Measurements from ENCODE around the gene SATB2.

Gene SATB2

GRCh38 chr2:199452260-199452990 is 5.3 kb downstream of the SATB2 start:
- no peak for DNase-seq (ENCODE audit: low spot score)

GRCh38 chr2:199449956-199450355 is 7.8 kb downstream of the SATB2 start:
- DNase-seq (ENCODE audit: low spot score), result no peak

GRCh38 chr2:199449455-199449854 is 8.3 kb downstream of the SATB2 start:
- DNase-seq (ENCODE audit: low spot score), result no peak

GRCh38 chr2:199446996-199447576 is 10.7 kb downstream of the SATB2 start:
- no peak for DNase-seq (ENCODE audit: low spot score)

DNA sequence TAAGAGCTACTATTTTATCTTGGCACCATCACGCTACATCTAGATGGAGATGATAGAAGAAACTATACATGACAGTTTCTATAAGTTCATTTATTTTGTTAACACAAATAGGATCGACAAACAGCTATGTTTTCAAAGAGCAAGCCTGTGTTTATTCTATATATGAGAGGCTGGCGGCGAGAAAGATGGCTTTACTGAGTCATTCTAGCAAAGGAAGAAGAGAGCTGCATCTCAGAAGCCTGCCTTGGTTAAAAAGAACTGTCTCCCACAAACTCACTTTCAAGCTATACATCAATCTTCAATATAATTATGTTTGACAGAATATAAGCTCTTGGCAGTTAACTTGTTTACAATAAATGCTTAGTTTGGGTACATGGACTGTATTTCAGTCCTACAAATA is 13.0 kb downstream of the SATB2 start:
- no peak for DNase-seq (ENCODE audit: low spot score)

GRCh38 chr2:199443589-199444130 is 14.1 kb downstream of the SATB2 start:
- no peak for DNase-seq (ENCODE audit: low spot score)

- no peak for DNase-seq (ENCODE audit: low spot score)
Measured at GRCh38 chr2:199442173-199442572, 15.6 kb downstream of the SATB2 start.

DNA sequence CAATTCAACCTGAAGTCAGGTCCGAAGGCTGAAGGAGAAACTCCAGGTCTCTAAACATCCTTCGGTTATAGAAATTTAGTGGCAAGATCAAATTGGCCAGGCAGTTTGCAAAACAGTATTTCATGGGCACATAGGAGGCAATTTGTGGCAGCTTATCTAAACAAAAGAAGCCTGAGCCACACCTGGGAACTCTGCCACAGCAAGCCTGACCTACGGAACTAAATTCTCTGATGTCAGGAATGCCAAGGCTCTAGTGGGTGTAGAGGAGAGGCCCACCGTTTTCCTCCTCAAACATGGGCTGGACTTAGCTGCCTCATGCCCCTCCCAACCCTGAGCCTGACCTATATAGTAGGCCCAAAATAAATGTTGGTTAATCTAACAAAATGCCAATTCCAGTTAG is 16.0 kb downstream of the SATB2 start:
- no peak for DNase-seq (ENCODE audit: low spot score)

DNA sequence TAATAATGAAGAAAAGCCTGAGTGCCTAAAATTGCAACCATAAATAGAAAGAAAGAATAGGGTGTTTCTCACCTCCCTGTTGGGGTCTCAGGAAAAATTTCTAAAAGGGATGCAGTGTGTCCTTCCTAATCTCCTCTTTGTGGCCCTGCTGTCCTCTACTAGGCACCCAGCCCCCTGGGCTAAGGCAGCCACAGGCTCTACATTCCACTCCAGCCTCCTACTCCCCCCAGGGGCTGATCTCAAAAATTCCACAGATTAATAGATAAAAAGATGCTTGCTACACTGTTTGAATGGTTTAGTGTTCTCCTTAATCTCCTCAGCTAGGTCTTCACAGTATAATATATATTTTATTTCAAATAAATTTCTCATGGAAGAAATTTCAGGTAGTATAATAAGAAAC is 17.6 kb downstream of the SATB2 start:
- DNase-seq (ENCODE audit: low spot score), result no peak

DNA sequence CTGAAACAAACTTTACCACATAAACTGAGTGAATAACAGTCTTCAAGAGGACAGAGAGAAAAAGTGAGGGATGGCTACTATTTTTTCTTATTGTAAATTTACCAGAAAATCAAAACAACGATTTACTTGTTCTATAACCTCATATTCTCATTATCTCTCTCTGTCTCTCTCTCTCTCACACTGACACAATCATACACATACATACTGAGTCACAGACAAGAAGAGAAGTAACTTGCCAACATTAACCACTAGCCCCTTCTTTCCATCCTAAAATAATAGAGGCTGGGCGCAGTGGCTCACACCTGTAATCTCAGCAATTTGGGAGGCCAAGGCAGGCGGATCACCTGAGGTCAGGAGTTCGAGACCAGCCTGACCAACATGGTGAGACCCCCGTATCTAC is 18.2 kb downstream of the SATB2 start:
- DNase-seq (ENCODE audit: low spot score), result no peak

GRCh38 chr2:199439066-199439465 is 18.7 kb downstream of the SATB2 start:
- DNase-seq (ENCODE audit: low spot score), result no peak

GRCh38 chr2:199434555-199434954 is 23.2 kb downstream of the SATB2 start:
- no peak for DNase-seq (ENCODE audit: low spot score)

DNA sequence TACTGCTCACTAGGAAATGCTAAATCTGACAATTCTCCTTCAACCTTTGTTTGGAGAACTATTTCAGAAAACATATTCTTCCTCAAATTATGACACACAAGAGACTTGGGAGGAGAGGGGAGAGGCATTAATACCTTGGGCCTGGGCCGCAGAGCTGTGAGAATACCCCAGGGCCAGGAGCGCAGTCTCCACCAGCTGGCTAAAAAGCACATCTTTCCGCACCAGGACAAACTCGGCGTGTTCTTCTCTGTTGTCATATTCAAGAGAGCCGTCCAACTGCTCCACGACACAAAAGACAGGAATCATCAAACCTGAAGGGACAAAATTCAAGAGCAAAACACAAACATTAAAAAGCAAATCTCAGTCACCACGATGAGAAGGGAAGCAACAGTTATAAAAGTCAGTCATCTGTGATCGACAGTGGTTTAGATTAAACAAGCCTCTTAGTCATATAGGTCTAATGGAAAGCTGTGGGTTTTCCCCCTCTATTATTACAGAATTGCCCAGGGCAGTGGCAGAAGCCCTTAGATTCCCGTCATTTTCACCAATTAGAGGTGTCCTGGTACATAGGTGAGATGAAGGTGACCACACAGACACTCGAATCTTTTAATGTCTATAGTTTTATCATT is 24.4 kb downstream of the SATB2 start:
- DNase-seq (ENCODE audit: low spot score), result no peak

DNA sequence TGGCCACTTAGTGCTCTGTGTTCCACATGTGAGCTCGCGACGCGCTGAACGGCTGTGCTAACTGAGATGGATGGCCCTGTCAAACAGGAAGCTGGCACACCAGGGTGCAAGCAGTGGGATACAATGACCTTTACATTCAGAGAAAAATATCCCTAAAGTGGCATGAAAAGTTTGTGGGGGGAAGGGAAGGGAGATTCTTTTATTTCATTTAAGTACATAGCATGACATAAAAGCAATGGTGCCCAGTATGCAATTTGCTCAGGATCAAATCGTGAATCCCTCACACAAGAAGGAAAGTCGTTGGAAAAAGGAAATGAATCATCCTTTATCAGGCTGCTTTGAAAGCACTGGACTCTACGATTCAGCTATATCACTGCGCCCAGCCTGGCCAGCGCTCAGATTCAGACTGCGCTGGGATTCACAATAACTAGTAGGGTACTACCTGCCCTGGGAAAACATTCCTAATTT is 26.0 kb downstream of the SATB2 start:
- no peak for DNase-seq (ENCODE audit: low spot score)

GRCh38 chr2:199430214-199430613 is 27.5 kb downstream of the SATB2 start:
- no peak for DNase-seq (ENCODE audit: low spot score)

DNA sequence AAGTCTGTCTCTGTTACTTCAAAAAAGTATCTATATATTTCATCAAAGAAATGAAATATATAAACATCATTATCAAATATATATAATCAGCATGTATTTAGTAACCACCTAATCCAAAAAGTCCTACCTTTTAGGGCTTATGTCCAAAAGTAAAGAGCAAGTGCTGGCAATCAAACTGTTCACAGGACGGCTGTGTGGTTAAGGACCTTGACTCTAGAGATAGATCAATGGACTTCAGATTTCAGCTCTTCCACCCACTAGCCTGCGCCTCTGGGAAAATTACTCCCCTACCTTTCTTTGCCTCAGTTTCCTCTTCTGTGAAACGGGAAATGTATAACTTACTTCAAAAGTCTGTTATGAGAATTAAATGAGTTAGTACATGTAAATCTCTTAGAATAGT is 29.4 kb downstream of the SATB2 start:
- DNase-seq (ENCODE audit: low spot score), result no peak

DNA sequence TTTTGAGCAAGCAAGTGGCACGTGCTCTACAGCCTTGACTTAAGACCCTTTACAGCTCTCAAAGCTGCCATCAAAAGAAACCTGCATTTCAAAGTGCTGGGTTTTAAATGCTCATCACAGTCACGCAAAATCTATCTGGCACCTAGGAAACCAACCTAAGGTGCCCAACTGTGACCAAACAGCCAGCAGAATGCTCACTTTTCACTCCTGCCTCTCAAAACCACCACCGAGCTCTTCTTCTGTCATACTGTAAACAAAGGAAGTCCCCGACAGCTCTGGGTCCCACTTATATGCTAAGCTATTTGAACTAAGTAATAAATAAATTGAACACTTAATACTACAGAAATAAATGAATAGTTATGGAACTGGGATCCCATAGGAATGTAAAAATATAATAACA is 33.6 kb downstream of the SATB2 start:
- no peak for DNase-seq (ENCODE audit: low spot score)

DNA sequence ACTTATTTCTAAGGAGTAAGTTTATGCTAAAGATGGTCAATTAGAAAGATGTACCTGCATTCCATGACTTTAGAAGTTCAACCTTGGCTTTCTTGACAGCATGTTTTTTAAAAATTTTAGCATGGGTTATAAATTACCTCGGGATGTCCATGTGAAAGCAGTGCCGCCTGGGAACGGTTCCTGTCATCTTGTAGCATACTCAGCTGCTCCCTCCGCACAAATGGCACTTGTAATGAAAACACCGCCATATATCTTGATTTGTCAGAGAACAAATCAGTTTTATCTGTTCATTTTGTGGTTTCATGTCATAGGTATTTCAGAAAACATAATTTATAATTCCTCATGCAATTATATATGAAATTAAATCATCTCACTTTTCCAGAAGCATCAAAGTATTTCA is 38.3 kb downstream of the SATB2 start:
- DNase-seq (ENCODE audit: low spot score), result no peak

- DNase-seq (ENCODE audit: low spot score), result no peak
Measured at GRCh38 chr2:199414465-199414864, 43.3 kb downstream of the SATB2 start.

DNA sequence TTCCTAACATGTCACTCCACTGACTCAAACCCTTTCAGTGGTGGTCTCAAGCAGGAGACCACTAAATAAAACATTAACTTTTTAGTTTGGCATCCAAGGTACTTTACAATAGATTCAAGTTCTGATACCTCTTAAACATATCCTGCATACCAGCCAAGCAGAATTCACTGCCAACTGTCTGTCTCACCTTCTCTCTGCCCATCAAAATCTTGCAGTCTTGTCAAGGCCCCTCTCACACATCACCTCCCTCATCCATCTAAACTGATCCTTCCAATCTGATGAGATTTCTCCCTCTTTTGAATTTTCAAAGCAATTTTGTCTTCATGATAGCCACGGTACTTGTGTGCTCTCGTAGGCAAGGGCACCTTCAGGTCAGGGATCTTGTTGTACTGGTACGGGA is 43.7 kb downstream of the SATB2 start:
- no peak for DNase-seq (ENCODE audit: low spot score)

- no peak for DNase-seq (ENCODE audit: low spot score)
Measured at GRCh38 chr2:199409759-199410529, 47.8 kb downstream of the SATB2 start.

- DNase-seq (ENCODE audit: low spot score), result no peak
Measured at GRCh38 chr2:199407421-199407820, 50.3 kb downstream of the SATB2 start.

Measured in pons (tissue), 1 donor.